NCI-H446 (cell line): ENCODE measurements around the gene GSPT1.
"Not testable (repeated sequence)": the region's sequence is repeated elsewhere in the genome, so short reads cannot be mapped to it uniquely, and the experiment has no call there.

Experiments used
- DNase-seq, 2 experiments: peaks; one replicate each; lab custom pipeline; 2025; lab: John Stamatoyannopoulos, UW

Gene GSPT1

DNA sequence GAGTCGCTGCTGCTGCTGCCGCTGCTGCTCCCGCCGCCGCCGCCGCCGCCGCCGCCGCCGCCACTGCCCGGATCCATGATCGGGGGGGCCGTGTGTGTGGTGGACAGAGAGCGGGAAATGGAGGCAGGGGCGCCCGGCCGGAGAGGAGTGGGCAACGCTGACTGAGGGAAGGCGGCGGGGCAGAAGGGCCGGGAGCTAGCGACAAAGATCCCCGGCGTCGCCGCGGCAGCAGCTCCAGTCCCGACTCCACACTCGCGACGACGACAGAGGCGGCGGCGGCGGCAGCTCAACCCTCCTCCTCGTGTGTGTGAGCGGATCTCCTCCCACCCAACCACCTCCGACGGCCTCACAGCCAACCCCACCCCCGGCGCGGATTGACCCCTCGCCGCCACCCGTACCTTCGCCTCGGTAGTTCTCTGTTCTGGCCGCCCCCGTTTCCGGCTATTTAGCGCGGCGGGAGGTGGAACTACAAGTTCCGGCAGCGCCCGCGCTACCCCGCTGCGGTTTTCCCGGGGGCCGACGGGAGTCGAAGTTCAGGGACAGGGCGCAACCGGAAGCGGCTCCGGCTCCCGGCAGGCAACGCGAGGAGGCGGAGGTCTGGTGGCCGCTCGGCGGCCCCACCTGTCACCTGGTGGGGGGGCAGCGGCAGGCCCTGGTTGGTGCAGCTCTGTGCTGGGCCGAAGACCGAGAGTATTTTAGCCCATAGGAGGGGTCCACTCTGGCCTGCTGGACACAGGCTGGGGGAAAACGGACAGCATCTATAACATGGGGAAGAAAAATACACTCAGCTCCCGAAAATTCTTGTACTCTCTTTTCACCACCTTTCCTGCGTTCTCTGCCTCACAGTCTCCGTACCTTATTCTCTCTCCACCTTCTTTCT is at the start of gene GSPT1:
Gene GSPT1 (minus strand): TSS at position 313 of the 880 bp plus-strand sequence. CDS start 236 bp downstream, at position 77.
- peak; percentile 93 to 98 for DNase-seq

DNA sequence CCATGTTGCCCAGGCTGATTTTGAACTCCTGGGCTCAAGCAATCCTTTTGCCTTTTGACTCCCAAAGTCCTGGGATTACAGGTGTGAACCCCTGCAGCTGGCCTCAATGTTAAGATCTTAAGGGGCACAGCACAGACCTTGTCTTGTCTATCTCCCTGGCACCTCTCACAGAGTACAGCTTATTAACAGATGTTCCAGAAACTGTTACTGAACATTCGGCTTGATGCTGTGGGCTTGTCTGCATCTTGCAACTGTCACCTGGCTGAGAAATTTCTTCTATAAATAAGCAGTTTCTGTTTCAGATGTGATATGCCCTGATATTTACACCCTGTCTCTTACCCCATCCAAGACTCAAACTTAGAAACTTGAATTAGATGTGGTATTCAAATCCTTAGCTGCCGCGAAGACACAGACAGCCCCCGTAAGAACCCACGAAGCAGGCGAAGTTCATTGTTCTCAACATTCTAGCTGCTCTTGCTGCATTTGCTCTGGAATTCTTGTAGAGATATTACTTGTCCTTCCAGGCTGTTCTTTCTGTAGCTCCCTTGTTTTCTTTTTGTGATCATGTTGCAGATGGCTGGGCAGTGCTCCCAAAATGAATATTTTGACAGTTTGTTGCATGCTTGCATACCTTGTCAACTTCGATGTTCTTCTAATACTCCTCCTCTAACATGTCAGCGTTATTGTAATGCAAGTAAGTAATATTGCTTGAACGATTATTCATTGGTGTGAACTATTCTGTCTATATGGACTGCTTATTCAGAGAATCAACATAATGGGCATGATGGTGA is 49.2 kb upstream of the GSPT1 start, which contains the start of gene TNFRSF17:
Gene TNFRSF17 (plus strand): TSS at position 450 of the 791 bp plus-strand sequence. CDS start 115 bp downstream, at position 565.
- no peak for DNase-seq

DNA sequence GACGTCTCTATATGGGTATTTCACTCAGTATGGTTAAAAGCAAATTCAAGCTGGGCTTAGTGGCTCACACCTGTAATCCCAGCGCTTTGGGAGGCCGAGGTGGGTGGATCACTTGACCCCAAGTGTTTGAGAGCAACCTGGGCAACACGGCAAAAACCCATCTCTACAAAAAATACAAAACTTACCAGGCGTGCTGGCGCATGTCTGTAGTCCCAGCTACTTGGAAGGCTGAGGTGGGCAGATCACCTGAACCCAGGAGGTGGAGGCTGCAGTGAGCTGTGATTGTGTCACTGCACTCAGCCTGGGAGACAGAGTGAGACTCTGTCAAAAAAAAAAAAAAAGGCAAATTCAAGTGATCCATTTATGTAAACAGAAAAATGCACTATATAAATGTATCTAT is 48.0 kb upstream of the GSPT1 start:
- DNase-seq: no peak

DNA sequence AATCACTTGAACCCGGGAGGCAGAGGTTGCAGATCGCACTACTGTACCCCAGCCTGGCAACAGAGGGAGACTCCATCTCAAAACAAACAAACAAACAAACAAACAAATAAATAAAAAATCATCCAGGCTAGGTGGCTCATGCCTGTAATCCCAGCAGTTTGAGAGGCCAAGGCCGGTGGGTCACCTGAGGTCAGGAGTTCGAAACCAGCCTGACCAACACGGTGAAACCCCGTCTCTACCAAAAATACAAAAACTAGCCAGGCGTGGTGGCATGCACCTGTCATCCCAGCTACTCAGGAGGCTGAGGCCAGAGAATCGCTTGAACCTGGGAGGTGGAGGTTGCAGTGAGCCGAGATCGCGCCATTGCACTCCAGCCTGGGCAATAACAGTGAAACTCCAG is 47.2 kb upstream of the GSPT1 start:
- not testable (repeated sequence) for DNase-seq

DNA sequence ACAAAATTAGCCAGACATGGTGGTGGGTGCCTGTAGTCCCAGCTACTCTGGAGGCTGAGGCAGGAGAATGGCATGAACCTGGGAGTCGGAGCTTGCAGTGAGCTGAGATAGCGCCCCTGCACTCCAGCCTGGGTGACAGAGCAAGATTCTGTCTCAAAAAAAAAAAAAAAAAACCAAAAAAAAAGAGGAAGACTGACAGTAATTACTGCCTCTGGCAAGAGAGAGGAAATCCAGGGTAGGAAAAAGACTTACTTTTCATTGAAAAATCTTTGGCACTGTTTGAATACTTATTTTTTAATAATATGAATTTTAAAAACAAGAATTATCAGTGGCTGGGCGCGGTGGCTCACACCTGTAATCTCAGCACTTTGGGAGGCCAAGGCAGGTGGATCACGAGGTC is 46.7 kb upstream of the GSPT1 start:
- DNase-seq: not testable (repeated sequence)

DNA sequence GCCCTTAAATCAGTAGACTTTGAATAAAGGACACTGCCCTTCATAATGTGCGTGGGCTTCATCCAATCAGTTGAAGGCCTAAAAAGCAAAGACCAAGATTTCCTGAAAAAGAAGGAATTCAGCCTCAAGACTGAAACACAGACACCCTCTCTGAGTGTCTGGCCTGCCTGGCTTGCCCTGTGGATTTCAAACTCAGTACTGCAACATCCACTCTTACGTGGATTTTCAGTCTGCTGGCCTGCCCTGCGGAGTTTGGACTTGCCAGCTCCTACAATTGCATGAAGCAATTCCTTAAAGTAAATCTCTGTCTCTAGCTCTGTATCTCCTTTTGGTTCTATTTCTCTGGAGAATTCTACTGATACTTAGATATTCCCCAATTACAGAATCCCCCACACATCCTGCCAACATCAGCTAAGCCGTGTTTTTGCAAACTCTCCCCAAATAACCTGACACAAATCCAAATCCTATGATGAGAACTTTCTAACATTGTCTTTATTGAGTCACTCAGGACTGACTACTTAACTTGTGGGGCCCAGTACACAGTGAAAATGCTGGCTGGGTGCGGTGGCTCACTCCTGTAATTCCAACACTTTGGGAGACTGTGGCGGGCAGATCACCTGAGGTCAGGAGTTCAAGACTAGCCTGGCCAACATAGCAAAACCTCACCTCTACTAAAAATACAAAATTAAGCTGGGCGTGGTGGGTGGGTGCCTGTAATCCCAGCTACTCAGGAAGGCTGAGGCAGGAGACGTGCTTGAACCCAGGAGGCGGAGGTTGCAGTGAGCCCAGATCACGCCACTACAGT is 42.0 kb upstream of the GSPT1 start:
- DNase-seq: no peak

DNA sequence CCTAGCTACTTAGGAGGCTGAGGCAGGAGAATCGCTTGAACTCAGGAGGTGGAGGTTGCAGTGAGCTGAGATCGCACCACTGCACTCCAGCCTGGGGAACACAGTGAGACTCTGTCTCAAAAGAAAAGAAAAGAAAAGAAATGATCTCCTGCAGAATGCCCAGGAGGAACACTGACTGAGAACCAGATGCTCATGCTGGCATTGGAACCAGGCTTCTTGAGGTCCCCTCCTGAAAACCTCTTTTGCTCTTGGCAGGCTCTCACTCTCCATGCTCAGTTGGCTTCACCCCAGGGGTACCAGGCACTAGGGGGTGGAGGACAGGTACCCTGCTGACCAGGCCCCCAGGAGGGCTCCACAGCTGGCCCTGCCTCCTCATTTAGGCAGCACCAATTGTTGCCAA is 40.8 kb upstream of the GSPT1 start:
- peak in 1 of 2 experiments; percentile 21 for DNase-seq

DNA sequence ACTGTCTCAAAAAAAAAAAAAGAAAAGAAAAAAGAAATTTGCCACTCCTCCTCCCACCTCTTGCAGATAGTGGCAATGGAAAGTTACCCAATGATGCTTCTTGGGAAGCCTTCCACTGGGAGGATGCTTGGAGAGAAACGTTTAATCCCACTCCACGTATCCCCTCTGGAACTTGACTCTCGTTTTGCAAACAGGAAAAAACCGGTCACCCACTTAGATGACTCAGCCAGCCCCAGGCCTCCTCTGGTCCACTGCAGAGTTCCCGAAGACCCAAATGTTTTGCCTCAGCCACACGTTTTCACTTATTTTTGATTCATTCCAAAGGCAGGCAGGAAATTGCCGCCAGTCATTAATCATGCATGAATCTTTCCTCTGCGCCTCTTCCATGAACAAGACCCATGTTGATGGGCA is 40.0 kb upstream of the GSPT1 start:
- no peak for DNase-seq

DNA sequence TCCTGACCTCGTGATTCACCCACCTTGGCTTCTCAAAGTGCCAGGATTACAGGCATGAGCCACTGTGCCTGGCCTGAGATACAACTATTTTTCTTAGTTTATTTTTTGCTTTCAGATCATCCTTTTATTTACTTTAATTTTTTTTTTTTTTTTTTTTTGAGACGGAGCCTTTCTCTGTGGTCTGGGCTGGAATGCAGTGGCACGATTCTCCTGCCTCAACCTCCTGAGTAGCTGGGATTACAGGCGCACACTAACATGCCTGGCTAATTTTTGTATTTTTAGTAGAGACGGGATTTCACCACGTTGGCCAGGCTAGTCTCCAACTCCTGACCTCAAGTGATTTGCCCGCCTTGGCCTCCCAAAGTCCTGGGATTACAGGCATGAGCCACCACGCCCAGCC is 37.8 kb upstream of the GSPT1 start:
- not testable (repeated sequence) for DNase-seq

DNA sequence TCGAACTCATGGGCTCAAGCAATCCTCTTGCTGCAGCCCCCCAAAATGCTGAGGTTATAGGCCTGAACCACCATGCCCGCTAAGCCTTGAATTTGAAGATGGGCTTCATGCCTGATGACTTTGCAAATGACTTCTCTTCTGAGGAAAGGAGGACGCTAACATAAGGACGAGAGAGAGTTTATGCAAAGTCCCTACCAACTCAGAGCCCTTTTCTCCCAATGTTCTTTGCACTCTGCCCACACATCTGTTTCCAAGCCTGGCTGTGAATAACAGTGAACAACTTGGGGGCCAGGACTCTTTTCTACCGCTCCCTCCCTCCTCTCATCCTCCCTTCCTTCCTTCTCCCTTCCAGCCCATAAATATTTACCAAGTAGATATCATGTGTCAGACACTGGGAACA is 34.6 kb upstream of the GSPT1 start:
- DNase-seq: no peak

DNA sequence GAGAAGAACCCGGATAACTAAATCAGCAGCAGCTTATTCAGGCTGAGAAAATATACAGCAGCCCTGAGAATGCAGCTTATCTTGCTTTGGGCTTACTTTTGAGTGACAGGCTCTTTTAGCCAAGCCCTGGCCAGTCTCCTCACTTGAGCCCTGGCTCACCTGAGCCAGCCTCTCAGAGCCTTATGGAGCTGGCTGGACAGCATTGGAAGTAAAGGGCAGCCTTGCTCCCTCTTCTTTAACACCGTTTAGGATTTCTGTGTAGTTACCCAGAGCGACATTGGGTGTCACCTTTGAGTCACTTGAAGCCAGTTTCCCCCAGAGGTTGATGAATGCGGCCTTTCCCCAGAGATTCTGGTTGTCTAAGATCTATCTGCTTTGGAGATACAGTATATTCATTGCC is 33.8 kb upstream of the GSPT1 start:
- peak in 1 of 2 experiments; percentile 41 for DNase-seq

DNA sequence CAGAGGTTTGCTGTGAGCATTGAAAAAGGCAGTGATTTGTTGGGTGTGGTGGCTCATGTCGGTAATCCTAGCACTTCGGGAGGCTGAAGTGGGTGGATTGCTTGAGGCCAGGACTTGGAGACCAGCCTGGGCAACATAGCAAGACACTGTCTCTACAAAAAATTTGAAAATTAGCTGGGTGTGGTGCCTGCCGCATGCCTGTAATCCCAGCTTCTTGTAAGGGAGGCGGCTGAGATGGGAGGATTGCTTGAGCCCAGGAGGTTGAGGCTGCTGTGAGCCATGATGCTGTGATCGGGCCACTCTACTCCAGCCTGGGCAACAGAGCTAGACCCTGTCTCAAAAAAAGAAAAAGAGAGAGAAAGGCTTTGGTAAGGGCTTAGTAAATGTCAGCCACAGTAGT is 33.1 kb upstream of the GSPT1 start:
- DNase-seq: no peak

DNA sequence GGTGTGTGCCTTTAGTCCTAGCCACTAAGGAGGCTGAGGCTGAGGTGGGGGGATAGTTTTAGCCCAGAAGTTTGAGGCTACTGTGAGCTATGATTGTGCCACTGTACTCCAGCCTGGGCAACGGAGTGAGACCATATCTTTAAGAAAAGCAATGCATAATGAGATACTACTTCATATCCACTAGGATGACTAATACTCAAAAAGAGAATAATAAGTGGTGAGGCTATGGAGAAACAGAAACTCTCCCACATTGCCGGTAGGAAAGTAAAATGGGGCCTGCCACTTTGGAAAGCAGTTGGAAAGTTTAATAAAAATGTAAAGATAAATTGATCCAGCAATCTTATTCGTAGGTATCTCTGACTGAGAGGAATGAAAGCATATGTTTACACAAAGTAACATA is 30.7 kb upstream of the GSPT1 start:
- DNase-seq: no peak

DNA sequence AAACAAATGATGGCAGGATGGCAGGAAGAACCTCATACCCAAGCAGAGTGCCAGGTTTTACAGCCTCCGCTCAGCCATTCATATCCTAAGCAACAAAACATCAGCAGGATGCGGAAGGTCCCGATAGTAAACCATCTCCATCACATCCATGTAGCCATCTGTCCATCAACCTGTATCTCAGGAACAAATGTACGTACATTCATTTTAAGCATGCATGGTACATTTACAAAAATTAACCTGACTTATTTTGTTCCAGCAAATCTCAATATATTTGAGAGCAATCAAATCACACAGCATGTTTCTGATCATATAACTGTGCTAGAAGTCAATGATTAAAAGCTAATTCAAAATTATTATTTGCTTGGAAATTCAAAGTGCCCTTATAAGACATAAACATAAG is 26.2 kb upstream of the GSPT1 start, which contains the start of gene NPIPB2:
Gene NPIPB2 (minus strand): TSS at position 101 of the 400 bp plus-strand sequence. CDS start 0 bp downstream, at position 101.
- not testable (repeated sequence) for DNase-seq

DNA sequence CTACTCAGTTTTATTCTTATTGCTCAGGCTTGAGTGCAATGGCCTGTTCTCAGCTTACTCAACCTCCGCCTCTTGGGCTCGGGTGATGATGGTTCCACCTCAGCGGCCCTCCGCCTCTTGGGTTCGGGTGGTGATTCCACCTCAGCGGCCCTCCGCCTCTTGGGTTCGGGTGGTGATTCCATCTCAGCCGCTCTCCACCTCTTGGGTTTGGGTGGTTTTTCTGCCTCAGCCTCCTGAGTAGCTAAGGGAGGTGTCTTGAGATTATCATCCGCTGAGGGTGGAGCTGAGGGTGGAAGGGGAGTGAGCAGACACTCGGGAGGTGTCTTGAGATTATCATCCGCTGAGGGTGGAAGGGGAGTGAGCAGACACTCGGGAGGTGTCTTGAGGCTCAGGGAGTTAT is 11.6 kb upstream of the GSPT1 start:
- DNase-seq: not testable (repeated sequence)

DNA sequence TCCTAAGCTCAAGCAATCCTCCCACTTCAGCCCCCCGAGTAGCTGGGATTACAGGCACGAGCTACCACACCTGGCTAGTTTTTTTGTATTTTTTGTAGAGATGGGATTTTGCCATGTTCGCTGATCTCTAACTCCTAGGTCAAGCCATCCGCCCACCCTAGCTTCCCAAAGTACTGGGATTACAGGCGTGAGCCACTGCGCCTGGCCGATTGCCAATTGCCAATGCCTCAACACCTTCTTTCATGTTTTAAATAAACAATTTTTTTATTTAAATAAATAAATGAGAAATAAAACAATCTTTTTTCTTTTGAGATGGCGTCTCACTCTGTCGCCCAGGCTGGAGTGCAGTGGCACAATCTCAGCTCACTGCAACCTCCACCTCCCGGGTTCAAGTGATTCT is 8.3 kb upstream of the GSPT1 start:
- DNase-seq: not testable (repeated sequence)

DNA sequence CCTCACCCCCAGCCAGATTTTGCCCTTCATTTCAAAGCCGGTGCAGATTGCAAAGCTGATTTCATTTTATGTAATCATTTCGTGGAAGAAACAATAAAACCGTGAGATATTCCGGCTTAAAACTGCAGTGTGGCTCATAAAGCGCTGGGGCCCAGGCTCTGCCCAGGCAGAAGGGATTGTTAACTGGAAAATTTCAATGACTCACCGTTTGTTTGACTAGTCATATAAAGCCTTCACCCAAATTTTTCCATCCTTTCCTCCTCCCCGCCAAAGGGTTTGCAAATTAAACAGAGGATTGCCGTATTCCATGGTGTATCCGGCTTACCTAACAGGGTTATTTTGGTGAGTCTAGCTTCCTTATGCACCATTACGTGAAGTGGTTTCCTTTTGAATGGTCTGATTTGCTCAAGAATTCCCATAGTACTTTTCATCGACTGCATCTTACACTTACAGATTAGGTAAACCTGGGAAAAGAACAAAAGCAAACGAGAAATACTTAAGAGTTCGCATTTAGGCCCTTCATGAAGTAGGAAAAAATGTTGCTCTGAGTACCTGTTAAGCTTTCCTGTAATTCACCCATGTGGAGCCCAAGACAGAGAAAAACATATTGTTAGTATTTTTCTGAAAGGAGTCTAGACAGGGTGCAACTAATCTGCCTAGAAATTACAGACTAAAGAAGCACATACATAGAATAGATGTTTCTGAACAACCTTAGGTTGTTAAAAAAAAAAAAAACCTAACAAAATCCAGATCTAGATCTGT is 949 bp upstream of the GSPT1 start:
- DNase-seq: no peak

DNA sequence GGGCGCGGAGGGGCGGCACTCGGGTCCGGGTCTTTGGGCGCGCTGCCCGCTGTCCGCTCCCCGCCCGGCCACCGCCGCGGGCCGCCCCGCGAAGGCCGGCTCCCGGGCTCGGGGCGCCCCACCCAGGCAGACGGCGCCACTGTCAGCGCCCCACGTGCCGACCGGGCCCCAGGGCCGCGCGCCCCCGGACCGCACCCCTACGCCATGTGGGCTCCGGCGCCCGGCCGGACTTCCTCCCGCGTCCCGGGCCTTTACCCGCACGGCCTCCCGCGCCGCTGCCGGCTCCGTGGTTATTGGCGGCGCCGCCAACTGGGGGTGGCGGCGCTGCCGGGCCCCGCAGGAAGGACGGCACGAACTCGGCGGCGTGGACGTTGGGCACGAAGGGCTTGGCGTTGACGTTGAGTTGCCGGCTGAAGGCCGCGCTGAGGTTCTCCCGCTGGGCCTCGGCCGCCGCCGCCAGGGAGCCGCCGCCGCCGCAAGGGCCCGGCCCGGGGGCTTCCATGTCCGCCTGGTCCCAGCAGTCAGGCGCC is 577 bp downstream of the GSPT1 start:
- DNase-seq: peak in 1 of 2 experiments; percentile 22

DNA sequence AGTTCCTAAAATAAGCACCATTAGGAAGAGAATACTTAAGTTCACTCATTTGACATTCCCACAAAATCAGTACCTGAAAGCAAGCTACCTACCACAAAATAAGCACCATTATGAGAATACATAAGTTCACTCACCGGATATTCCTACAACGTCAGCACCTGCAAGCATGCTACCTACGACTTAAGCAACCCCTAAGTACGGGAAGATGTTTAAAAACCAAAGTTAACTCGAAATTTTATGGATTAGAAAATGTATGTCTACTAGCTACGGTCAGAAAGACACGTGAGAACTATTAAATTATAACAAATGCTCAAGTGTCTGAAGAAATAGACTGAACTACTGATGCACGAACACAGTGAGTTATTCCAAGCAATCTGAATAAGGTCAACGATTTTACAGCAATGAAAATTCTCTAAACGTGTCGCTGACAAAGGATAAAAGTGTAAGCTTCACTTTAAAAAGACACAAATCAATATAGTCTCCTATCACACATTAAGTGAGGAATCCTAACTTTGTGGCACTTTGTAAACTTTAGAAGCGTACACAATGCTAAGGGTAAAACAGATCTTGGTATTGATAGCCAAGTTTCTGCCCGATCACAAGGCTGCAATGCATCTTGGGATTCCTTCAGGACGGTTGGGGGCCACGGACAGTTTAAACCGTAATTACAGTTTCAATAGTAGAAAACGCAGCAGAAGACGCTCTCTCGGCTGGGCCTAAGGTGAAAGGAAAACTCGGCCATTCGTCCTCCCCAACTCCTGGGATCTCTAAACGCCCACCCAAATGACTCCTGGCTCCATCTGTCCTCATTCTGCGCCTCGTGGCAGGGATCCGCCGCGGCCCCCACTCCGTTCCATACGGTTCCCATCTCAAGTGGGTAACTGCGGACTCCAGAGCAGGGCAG is 1.3 kb downstream of the GSPT1 start:
- DNase-seq: peak in 1 of 2 experiments; percentile 20
